ENCODE data around the gene CALCR.

CALCR gene

DNA sequence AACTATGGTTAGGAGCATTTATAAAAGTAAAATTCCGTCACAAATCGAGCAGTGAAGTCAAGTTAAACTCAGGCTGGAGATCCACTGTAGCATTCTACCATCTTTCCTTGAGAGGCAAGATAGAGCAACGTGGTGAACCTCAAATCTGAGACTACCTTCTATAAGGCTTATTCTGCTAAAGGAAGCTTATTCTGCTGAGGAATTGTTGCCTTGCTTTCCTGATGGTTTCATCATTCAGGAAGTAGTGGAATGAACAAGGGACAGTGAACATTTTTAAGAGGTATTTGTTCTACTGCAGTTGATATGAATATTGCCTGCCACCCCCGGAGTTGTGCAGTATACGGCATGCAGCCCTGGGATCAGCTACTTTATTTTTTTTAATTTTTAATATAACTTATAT lies 171.6 kb downstream of the CALCR start:
- H3K9me3 ChIP-seq (ENCODE audit: control insufficient read depth, low read length), result peaks cover 6% of the 10 kb centered on the region
- H3K36me3 ChIP-seq (ENCODE audit: control insufficient read depth, insufficient read depth, low read length), result no peaks in the 10 kb centered on the region
- 88 to 94% methylated on average over 3 of the region's 5 CpGs for WGBS, 2 experiments (ENCODE audit: insufficient coverage in 2 of 2)

DNA sequence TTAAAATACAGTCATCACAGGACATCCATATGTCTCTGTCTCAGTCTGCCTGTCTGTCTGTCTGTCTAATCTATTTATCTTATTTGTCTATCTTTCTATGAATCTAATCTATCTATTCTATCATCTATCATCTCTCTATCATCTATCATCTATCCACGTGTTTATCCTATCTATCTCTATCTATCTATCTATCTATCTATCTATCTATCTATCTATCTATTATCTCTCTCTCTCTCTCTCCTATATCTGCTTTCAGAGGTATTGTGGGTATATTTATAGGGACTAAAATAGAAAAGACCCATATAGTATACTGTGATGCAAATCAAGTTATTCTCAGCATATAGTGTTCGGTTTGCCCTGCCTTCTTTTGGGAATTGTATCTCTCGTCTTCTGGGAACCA lies 174.9 kb downstream of the CALCR start:
- 63 to 96% methylated on average over 2 to 3 of the region's 3 CpGs for WGBS, 2 experiments (ENCODE audit: insufficient coverage in 2 of 2)
- Histone ChIP-seq H3K4me1 (ENCODE audit: control insufficient read depth, insufficient read depth, low read length, poor library complexity, severe bottlenecking) (peaks cover 3% of the 10 kb centered on the region), H3K36me3 (ENCODE audit: control insufficient read depth, insufficient read depth, low read length) (no peaks in the 10 kb centered on the region), H3K4me3 (ENCODE audit: extremely low read depth, insufficient read depth, low read length, poor library complexity, severe bottlenecking) (no peak overlapping the region), H3K27ac (ENCODE audit: low read depth, low read length, severe bottlenecking) (no peak overlapping the region), H3K9me3 (ENCODE audit: control insufficient read depth, low read length) (no peaks in the 10 kb centered on the region)

More for the DNA sequence above, 171.6 kb downstream of the CALCR start:
- H3K27ac ChIP-seq (ENCODE audit: low read depth, low read length, severe bottlenecking), result no peak overlapping the region
- H3K4me3 ChIP-seq (ENCODE audit: extremely low read depth, insufficient read depth, low read length, poor library complexity, severe bottlenecking), result no peak overlapping the region
- H3K4me1 ChIP-seq (ENCODE audit: control insufficient read depth, insufficient read depth, low read length, poor library complexity, severe bottlenecking), result peaks cover 3% of the 10 kb centered on the region

GRCh38 chr7:93392984-93393383 lies 181.5 kb downstream of the CALCR start:
- H3K36me3 ChIP-seq (ENCODE audit: control insufficient read depth, insufficient read depth, low read length), result no peaks in the 10 kb centered on the region
- no peaks in the 10 kb centered on the region for H3K4me1 ChIP-seq (ENCODE audit: control insufficient read depth, insufficient read depth, low read length, poor library complexity, severe bottlenecking)
- WGBS, 2 experiments (ENCODE audit: insufficient coverage in 2 of 2), result no CpG with 5 or more reads among the region's 1 CpG
- H3K4me3 ChIP-seq (ENCODE audit: extremely low read depth, insufficient read depth, low read length, poor library complexity, severe bottlenecking), result no peak overlapping the region
- no peaks in the 10 kb centered on the region for H3K9me3 ChIP-seq (ENCODE audit: control insufficient read depth, low read length)
- H3K27ac ChIP-seq (ENCODE audit: low read depth, low read length, severe bottlenecking), result no peak overlapping the region

DNA sequence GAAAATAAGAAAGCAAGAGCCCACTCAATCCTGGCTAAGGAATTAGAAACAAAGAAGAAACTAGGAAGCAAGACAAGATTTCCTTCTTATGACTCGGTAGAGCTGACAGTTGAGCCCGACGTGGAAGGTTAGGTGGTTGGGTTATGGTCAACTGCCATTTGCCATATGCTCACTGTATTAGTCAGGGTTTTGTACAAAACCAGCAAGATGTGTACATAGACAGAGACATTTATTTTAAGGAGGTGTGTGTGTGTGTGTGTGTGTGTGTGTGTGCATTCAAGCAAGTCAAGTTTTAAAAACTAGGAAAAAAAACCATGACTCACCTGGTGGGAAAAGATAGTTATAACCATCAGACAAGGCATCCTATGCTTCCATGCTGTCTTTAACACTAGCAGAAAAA lies 183.9 kb downstream of the CALCR start:
- Histone ChIP-seq H3K27ac (ENCODE audit: low read depth, low read length, severe bottlenecking) (no peak overlapping the region), H3K4me3 (ENCODE audit: extremely low read depth, insufficient read depth, low read length, poor library complexity, severe bottlenecking) (no peak overlapping the region), H3K9me3 (ENCODE audit: control insufficient read depth, low read length) (no peaks in the 10 kb centered on the region), H3K36me3 (ENCODE audit: control insufficient read depth, insufficient read depth, low read length) (no peaks in the 10 kb centered on the region), H3K4me1 (ENCODE audit: control insufficient read depth, insufficient read depth, low read length, poor library complexity, severe bottlenecking) (no peaks in the 10 kb centered on the region)
- WGBS, 2 experiments (ENCODE audit: insufficient coverage in 2 of 2), result 97% methylated on average over 3 of the region's 3 CpGs; no CpG with 5 or more reads in 1 of the 2 experiments

- Histone ChIP-seq H3K36me3 (ENCODE audit: control insufficient read depth, insufficient read depth, low read length) (no peaks in the 10 kb centered on the region), H3K27ac (ENCODE audit: low read depth, low read length, severe bottlenecking) (no peak overlapping the region), H3K4me1 (ENCODE audit: control insufficient read depth, insufficient read depth, low read length, poor library complexity, severe bottlenecking) (no peaks in the 10 kb centered on the region), H3K9me3 (ENCODE audit: control insufficient read depth, low read length) (no peaks in the 10 kb centered on the region), H3K4me3 (ENCODE audit: extremely low read depth, insufficient read depth, low read length, poor library complexity, severe bottlenecking) (no peak overlapping the region)
- WGBS, 2 experiments (ENCODE audit: insufficient coverage in 2 of 2), result no CpG with 5 or more reads among the region's 3 CpGs
Observed at GRCh38 chr7:93382362-93382761, 192.2 kb downstream of the CALCR start.

- 95 to 100% methylated on average over 3 to 6 of the region's 6 CpGs for WGBS, 2 experiments (ENCODE audit: insufficient coverage in 2 of 2)
- no peak overlapping the region for H3K27ac ChIP-seq (ENCODE audit: low read depth, low read length, severe bottlenecking)
- no peaks in the 10 kb centered on the region for H3K9me3 ChIP-seq (ENCODE audit: control insufficient read depth, low read length)
- no peaks in the 10 kb centered on the region for H3K4me1 ChIP-seq (ENCODE audit: control insufficient read depth, insufficient read depth, low read length, poor library complexity, severe bottlenecking)
- no peaks in the 10 kb centered on the region for H3K36me3 ChIP-seq (ENCODE audit: control insufficient read depth, insufficient read depth, low read length)
- no peak overlapping the region for H3K4me3 ChIP-seq (ENCODE audit: extremely low read depth, insufficient read depth, low read length, poor library complexity, severe bottlenecking)
Observed at GRCh38 chr7:93378131-93378760, 196.3 kb downstream of the CALCR start.

DNA sequence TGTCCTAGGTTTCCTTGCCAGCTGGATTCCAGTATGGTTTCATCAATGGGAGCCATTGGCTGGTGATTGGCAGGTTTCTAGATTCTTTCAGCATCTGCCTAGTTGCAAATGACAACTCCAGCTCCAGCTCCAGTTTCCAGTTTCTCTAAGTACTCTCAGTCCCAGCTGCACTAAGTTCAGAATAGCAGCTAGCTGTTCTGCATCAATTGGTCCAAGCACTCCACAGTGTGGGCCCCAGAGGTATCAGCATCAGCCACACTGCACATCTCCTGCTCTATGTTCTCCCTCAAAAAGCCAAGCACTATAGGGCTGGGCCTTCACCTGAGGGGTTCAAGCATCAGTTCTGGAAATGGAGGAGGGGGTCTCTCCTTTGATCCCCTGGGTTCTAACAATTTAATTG lies 198.9 kb downstream of the CALCR start:
- no peaks in the 10 kb centered on the region for H3K4me1 ChIP-seq (ENCODE audit: control insufficient read depth, insufficient read depth, low read length, poor library complexity, severe bottlenecking)
- no peaks in the 10 kb centered on the region for H3K36me3 ChIP-seq (ENCODE audit: control insufficient read depth, insufficient read depth, low read length)
- H3K27ac ChIP-seq (ENCODE audit: low read depth, low read length, severe bottlenecking), result no peak overlapping the region
- no peak overlapping the region for H3K4me3 ChIP-seq (ENCODE audit: extremely low read depth, insufficient read depth, low read length, poor library complexity, severe bottlenecking)
- H3K9me3 ChIP-seq (ENCODE audit: control insufficient read depth, low read length), result no peaks in the 10 kb centered on the region
